Endothelial cell of umbilical vein (primary cell): Measurements from ENCODE around the gene LHFPL6. TPM values are rescaled to one million over a fixed set of nuclear protein-coding genes. Genes with fewer than 3 reads are reported as not detected.

ENCODE experiments used
- BruUV-seq: library from RNA; stranded (reverse); fragments of 400-500 nt; replicated peaks from 2 replicates; lab custom pipeline; 2021; lab: Mats Ljungman, UMichigan
- CTCF ChIA-PET: fragments of 300-600, 350-600 bp; sonication (Branson Sonifier 250); formaldehyde crosslinking; loops from one replicate; lab custom pipeline; 2021; ENCODE audit warnings: antibody characterized with exemption, inconsistent platforms; lab: Charles Lee
- POLR2A ChIA-PET: fragments of 300-600, 350-600 bp; sonication (Branson Sonifier 250); formaldehyde crosslinking; loops from one replicate; lab custom pipeline; 2021; ENCODE audit warnings: antibody characterized with exemption, inconsistent platforms; lab: Charles Lee
- DNase-seq: peaks from one replicate; pipeline ENCODE4 v3.0.0-alpha.2; 2011; ENCODE audit warnings: low read depth, low spot score
- FAIRE-seq: peaks from 2 replicates; lab custom pipeline; 2011; peaks lifted over from hg19 to GRCh38; lab: Jason Lieb, UNC
- H2AFZ ChIP-seq: 2 replicates; pipeline ENCODE4 v1.6.0; 2012; ENCODE audit warnings: low read depth, low read length, control low read depth, inconsistent platforms
- H3K27ac ChIP-seq: 2 replicates; pipeline ENCODE4 v1.5.1; 2011; ENCODE audit warnings: low read depth, mild to moderate bottlenecking, control low read depth, low read length, moderate library complexity; ENCODE audit not compliant: insufficient read depth
- H3K27me3 ChIP-seq, 2 experiments: 2 replicates each; pipeline versions ENCODE4 v1.6.0 to v1.6.1; 2011; ENCODE audit warnings: low read length in 2 of 2, mixed read lengths in 1 of 2; ENCODE audit not compliant: control insufficient read depth in 2 of 2, insufficient read depth in 2 of 2
- H3K36me3 ChIP-seq, 2 experiments: 2 replicates in 1 of 2; 3 replicates in 1 of 2; pipeline ENCODE4 v1.5.1; 2011; ENCODE audit warnings: low read length in 2 of 2, mild to moderate bottlenecking in 1 of 2, moderate library complexity in 1 of 2; ENCODE audit not compliant: control insufficient read depth in 2 of 2, insufficient read depth in 2 of 2; ENCODE audit errors: extremely low read depth in 1 of 2
- H3K4me1 ChIP-seq: 3 replicates; pipeline ENCODE4 v1.5.1; 2011; ENCODE audit warnings: mild to moderate bottlenecking, low read length; ENCODE audit not compliant: control insufficient read depth, insufficient read depth; ENCODE audit errors: extremely low read depth
- H3K4me2 ChIP-seq: 2 replicates; pipeline ENCODE4 v1.6.1; 2011; ENCODE audit warnings: low read length, control low read depth, mixed read lengths; ENCODE audit not compliant: insufficient read depth
- H3K4me3 ChIP-seq, 3 experiments: fragments of 200-600 bp in 1 of 3; sonication (generic), shearing (Covaris generic) in 1 of 3; replicated peaks in 1 of 3; 2 replicates each; pipeline ENCODE4 v1.5.1; 2011 to 2016; ENCODE audit warnings: control low read depth in 3 of 3, low read length in 3 of 3, mild to moderate bottlenecking in 2 of 3, inconsistent platforms in 1 of 3, low read depth in 1 of 3, moderate library complexity in 1 of 3; ENCODE audit not compliant: insufficient read depth in 1 of 3
- H3K79me2 ChIP-seq: 2 replicates; pipeline ENCODE4 v1.6.0; 2012; ENCODE audit warnings: low read length, inconsistent platforms; ENCODE audit not compliant: control insufficient read depth, insufficient read depth
- H3K9ac ChIP-seq: replicated peaks from 2 replicates; pipeline ENCODE3; 2011; ENCODE audit warnings: low read length, control low read depth; ENCODE audit not compliant: insufficient read depth; ENCODE audit errors: extremely low read depth
- H3K9me1 ChIP-seq: replicated peaks from 3 replicates; pipeline ENCODE4 v1.6.0; 2011; ENCODE audit warnings: mild to moderate bottlenecking, low read length; ENCODE audit not compliant: control insufficient read depth, insufficient read depth; ENCODE audit errors: extremely low read depth
- H3K9me3 ChIP-seq: replicated peaks from 2 replicates; pipeline ENCODE4 v1.5.1; 2012; ENCODE audit warnings: low read length, inconsistent platforms; ENCODE audit not compliant: control insufficient read depth, insufficient read depth
- H4K20me1 ChIP-seq: replicated peaks from 2 replicates; pipeline ENCODE3; 2011; ENCODE audit warnings: mild to moderate bottlenecking, low read length; ENCODE audit not compliant: control insufficient read depth, insufficient read depth; ENCODE audit errors: extremely low read depth
- CTCF ChIP-seq, 2 donors: IDR thresholded peaks; 1 replicate in 1 of 2; 2 replicates in 1 of 2; pipeline ENCODE4 v1.5.1; 2011; ENCODE audit warnings: low read length in 2 of 2, mild to moderate bottlenecking in 2 of 2, moderate library complexity in 2 of 2, control low read depth in 1 of 2, inconsistent platforms in 1 of 2, low read depth in 1 of 2; ENCODE audit not compliant: insufficient read depth in 1 of 2; ENCODE audit errors: extremely low read depth in 1 of 2
- EZH2 ChIP-seq: IDR thresholded peaks from 2 replicates; pipeline ENCODE4 v1.6.1; 2012; ENCODE audit warnings: borderline replicate concordance, low read depth, mild to moderate bottlenecking, moderate library complexity, low read length, inconsistent platforms; ENCODE audit not compliant: severe bottlenecking
- FOS ChIP-seq: IDR thresholded peaks from 2 replicates; pipeline ENCODE4 v1.6.1; 2011; ENCODE audit warnings: mild to moderate bottlenecking, low read length, moderate library complexity, borderline replicate concordance; ENCODE audit not compliant: insufficient read depth
- GATA2 ChIP-seq: IDR thresholded peaks from 2 replicates; pipeline ENCODE4 v1.7.0; 2011; ENCODE audit warnings: low read depth, mild to moderate bottlenecking, moderate library complexity, mixed read lengths, low read length; ENCODE audit not compliant: insufficient read length, insufficient read depth
- JUN ChIP-seq: IDR thresholded peaks from 2 replicates; pipeline ENCODE4 v1.6.1; 2011; ENCODE audit warnings: borderline replicate concordance, low read depth; ENCODE audit not compliant: insufficient read length, insufficient read depth
- MAX ChIP-seq: IDR thresholded peaks from 2 replicates; pipeline ENCODE4 v1.6.1; 2011; ENCODE audit not compliant: insufficient read depth, insufficient read length
- MYC ChIP-seq: IDR thresholded peaks from one replicate; pipeline ENCODE4 v1.6.1; 2011; ENCODE audit warnings: mild to moderate bottlenecking, low read depth, low read length
- POLR2A ChIP-seq: IDR thresholded peaks from 2 replicates; pipeline ENCODE4 v1.6.1; 2012; ENCODE audit warnings: low read depth, mild to moderate bottlenecking, control low read depth, low read length
- POLR2AphosphoS5 ChIP-seq: IDR thresholded peaks from 2 replicates; pipeline ENCODE4 v1.6.1; 2012; ENCODE audit warnings: low read depth, mild to moderate bottlenecking, control low read depth, low read length, moderate library complexity; ENCODE audit not compliant: insufficient read depth
- dilution Hi-C: fragments of 300-500 bp; cut with MboI; formaldehyde crosslinking; loops from one replicate; pipeline ENCODE4 v1.15.0; 2019; ENCODE audit warnings: low sequenced_read_pairs; ENCODE audit not compliant: extremely low pct_ligation_motif_present
- intact Hi-C: fragments of 100-400 bp; cut with micrococcal nuclease; formaldehyde crosslinking; loops from one replicate; pipeline ENCODE4 v1.10.0; 2022
- polyA plus RNA-seq, 4 experiments: library from polyadenylated mRNA; depleted of rRNA in 3 of 4; stranded (reverse) in 3 of 4; unstranded in 1 of 4; fragments of >200 nt; gene quantifications; 2 replicates each; pipeline versions ENCODE4 v1.2.1 to v1.2.3, GENCODE V29; 2011 to 2012; ENCODE audit warnings: missing spikeins in 1 of 4
- total RNA-seq: library from RNA; stranded (reverse); gene quantifications from 2 replicates; pipeline ENCODE4 v1.2.3, GENCODE V29; 2021

LHFPL6 gene
- total and polyA plus RNA-seq, 2 donors (not counting 3 experiments of a cell fraction or from before 2014, with no cell fraction given): 17.5 to 19.4 TPM

GRCh38 chr13:39506559-39507390 lies 96.2 kb downstream of the LHFPL6 start:
- Histone ChIP-seq H3K27ac (no peak overlapping the region), H3K36me3 (no peaks in the 10 kb centered on the region), H2AFZ (no peak overlapping the region), H4K20me1 (no peaks in the 10 kb centered on the region), H3K9me1 (no peaks in the 10 kb centered on the region), H3K9ac (no peak overlapping the region), H3K9me3 (no peaks in the 10 kb centered on the region), H3K4me1 (no peaks in the 10 kb centered on the region), H3K79me2 (no peaks in the 10 kb centered on the region), H3K4me3 (no peak overlapping the region), H3K4me2 (no peak overlapping the region), H3K27me3 (no peaks in the 10 kb centered on the region)
- POLR2A ChIA-PET: no interaction called here
- no TSS peak for BruUV-seq
- dilution Hi-C loops: no loop called here
- FAIRE-seq (no peak), DNase-seq (no peak)
- no peak for TF ChIP-seq EZH2
- no peak for TF ChIP-seq JUN
- TF ChIP-seq GATA2: no peak
- no peak for TF ChIP-seq CTCF (IDR thresholded peaks at IDR 0.05; ENCODE audit: extremely low read depth in 1 of 2, insufficient read depth in 1 of 2, low read depth in 1 of 2, low read length in 2 of 2)
- TF ChIP-seq MYC: no peak
- TF ChIP-seq POLR2A: no peak
- TF ChIP-seq FOS: no peak
- no peak for TF ChIP-seq POLR2AphosphoS5
- TF ChIP-seq MAX: no peak
- CTCF ChIA-PET: interaction anchor here (1.0 to 1.3 kb wide), 3 partner anchors 14 to 109 kb away, joined by 3 to 5 read pairs (median 3); no protein-coding TSS in a partner anchor
- intact Hi-C loops: no loop called here
